NCI-H748 treated with DMSO at 0.1 percent for 48 hours (cell line): ENCODE data around the gene KIAA0930.

Experiments used
- DNase-seq: peaks from one replicate; lab custom pipeline; 2025; lab: John Stamatoyannopoulos, UW

KIAA0930 gene

DNA sequence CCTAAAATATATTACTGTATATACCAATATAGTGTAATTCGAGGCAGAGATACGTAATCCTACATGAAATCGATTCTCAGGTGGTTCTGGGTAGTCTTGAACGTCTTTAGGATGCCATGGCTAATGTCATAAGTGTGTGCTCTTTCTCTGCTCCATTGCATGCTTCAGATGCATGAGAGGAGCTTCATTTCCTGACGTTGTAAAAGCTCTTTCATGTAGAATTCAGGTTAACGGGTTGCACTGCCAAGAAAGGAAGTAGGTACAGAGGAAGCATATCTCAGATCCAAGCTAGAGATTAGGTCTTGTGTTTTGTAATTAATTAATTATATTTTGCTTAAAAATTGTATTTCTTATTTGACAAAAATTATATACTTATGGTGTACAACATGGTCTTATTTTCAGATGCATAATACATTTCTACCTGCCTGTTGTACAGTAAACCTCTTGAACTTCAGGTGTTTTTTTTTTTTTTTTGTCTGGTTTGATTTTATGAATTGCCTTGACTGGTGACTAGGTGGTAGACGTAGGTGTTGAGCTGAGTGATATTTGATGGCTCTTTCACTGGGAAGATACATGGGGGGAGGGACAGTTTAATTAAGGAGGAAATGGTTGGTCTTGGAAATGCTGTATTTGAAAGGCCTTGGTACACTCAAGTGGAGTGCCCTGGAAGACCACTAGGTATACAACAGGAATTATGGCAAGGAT is 67.7 kb downstream of the KIAA0930 start:
- DNase-seq = no peak

DNA sequence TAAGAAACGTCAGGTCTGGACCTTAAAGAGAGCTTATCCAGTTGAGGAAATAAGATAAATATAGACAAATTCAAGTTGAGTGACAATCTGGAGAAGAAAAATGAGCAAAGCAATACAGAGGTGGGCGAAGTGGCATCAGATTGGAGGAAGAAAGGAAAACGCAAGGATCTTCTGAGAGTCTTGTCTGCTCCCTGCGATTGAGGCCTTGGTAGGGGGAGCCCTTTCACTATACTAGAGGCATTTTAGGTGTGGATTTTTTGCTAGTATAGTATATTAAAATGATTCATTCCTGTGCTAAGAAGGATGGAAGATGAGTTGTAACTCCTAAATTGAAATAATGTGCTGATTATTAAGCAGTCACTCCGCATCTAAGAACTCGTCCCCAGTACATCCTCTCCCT is 68.9 kb downstream of the KIAA0930 start:
- DNase-seq = no peak

DNA sequence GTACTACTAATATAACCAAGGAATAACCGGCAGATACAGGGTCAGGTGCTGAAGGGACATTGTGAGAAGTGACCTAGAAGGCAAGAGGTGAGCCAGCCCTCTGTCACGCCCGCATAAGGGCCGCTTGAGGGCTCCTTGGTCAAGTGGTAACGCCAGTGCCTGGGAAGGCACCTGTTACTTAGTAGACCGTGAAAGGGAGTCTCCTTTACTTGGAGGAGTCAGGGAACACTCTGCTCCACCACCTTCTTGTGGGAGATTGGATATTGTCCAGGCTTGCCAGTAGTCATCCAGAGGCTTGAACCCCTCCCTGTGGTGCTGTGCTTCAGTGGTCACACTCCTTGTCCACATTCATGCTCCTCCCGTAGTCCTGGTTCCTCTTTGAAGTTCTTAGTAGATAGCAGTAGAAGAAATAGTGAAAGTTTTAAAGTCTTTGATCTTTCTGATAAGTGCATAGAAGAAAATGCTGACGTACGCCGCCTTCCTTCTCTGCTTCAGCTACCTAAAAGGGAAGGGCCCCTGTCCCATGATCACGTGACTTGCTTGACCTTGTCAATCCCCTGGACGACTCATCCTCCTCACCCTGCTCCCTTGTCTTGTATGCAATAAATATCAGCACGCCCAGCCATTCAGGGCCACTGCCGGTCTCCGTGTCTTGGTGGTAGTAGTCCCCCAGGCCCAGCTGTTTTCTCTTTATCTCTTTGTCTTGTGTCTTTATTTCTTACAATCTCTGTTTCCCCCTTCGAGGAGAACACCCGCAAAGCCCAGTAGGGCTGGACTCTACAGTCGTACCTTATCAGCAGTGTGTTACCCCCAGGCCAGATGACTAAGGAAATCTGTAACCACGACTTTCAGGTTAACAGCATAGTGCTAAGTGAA is 70.9 kb downstream of the KIAA0930 start:
- DNase-seq = no peak

DNA sequence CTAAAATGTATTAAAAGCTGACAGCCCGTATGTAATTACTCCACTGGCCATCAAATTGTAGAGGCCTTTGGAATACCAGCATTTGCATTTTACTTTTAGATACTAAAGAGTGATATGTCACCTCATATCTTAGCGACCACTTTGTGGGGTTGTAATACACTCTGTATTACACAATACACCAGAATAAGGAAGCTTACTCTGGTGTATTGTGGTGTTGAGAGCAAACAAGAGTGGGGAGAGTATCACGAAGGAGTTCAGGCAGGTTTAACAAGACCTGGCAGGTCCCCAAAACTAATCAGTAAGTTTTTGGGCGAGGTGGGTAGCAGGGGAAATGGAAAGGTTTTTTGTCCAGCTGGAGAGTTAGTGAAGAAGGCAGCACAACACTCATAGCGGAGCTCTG is 73.8 kb downstream of the KIAA0930 start:
- no peak for DNase-seq

DNA sequence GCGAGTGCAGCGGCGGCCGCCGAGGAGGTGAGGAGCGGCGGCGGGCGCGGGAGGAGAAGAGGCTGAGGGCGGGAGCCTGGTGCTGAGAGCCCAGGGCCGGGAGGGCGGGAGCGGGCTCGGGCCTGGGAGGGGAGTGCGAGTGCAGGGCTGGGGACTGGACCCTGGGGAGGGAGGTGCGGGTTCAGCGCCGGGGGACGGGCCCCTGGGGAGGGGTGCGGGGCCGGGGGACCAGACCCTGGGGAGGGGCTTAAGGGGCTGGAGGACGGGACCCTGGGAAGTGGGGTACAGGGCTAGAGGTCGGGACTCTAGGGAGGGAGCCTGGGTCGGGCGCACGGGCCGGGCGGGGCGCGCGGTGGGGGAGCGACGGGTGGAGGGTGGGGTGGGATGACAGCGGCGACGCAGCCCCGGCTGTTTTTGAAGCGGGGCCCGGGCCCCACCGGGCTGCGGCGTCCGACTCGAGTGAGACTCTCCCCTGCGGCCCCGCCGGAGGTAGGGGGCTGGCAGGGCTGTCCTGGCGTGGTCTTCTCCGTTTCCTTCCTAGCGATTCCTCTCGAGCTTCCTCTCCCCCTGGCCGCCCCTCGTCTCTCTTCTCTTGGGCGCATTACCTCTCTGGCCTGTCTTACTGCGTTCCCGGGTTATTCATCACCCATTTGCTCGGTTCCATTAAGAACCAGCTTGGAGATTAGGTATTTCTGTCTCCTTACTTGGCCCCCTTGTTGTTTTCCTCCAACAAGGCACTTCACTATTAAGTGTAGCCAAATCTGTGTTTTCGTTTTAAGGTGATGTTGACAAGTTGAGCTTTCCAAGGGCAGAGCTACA is 76.2 kb downstream of the KIAA0930 start:
- DNase-seq = no peak

DNA sequence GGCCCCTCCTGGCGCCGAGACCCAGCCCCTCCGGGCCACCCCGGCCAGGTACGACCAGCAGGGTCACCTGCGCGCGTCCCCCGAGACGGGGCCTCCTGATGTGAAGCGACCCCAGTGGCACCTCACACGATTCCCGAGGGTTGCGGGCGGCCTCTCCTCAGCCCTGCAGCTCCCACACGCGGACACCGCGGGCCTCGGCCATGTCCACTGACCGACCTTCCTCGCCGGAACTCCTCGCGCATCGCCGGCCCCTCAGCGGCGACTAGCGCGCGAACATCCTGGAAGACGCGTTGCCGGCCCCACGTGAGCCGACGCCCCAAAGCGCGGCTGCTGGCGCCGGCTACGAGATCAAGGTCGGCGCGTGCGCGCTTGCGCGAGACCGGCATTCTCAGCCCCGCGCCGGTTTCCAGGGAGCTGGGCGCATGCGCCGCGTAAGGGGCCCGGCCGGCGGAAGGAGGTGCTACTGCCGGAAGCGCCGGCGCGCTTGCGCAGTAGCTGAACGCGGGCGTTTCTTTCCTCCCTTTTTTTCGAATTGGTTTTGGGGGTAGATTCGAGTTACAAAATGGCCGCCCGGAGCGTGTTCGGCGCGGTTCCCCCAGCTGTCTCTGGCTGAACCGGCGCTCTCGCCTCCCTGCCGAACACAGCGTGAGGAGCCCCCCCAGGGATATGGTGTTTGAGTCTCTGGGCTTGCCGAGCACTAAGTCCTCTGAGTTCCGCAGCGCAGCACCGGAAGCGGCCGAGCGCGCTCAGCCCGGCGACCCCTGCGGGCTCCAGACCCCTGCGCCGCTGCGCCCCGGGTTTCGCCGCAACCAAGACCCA is 77.0 kb downstream of the KIAA0930 start, which contains the start of gene NUP50:
Gene NUP50 (plus strand): TSS at position 475 of the 819 bp plus-strand sequence. CDS start 4,253 bp downstream, outside the sequence.
- peak; percentile 91 for DNase-seq

DNA sequence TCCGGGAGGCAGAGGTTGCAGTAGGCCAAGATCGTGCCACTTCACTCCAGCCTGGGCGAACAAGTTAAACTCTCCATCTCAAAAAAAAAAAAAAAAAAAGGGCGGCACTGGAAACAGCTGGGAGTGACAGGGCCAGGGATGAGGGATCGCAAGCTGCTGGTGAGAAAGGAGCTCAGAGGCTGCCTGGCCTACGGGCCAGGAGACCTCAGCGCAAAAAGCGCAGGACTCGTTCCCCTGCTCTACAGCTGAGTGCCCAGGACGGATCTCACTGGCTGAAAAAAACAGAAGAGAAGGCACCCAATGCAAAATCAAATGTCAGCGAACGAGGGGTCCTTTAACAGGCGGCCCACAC is 77.6 kb downstream of the KIAA0930 start:
- DNase-seq = no peak

DNA sequence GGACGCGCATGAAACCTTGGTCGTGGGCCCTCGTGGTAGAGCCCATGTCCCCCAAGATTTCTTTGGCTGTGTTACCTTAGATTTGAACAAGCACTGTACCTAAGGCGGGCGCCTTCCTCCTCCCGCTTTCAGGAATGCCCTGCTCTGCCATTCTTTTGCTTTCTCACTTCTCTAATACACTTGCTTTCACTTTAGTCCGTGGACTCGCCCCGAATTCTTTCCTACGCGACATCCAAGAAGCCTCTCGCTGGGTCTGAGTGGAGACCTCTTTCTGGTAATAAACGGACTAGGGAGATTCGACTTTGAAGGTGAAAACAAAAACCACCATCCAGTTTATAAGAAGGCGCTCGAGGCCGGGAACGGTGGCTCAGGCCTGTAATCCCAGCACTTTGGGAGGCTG is 78.2 kb downstream of the KIAA0930 start:
- no peak for DNase-seq

DNA sequence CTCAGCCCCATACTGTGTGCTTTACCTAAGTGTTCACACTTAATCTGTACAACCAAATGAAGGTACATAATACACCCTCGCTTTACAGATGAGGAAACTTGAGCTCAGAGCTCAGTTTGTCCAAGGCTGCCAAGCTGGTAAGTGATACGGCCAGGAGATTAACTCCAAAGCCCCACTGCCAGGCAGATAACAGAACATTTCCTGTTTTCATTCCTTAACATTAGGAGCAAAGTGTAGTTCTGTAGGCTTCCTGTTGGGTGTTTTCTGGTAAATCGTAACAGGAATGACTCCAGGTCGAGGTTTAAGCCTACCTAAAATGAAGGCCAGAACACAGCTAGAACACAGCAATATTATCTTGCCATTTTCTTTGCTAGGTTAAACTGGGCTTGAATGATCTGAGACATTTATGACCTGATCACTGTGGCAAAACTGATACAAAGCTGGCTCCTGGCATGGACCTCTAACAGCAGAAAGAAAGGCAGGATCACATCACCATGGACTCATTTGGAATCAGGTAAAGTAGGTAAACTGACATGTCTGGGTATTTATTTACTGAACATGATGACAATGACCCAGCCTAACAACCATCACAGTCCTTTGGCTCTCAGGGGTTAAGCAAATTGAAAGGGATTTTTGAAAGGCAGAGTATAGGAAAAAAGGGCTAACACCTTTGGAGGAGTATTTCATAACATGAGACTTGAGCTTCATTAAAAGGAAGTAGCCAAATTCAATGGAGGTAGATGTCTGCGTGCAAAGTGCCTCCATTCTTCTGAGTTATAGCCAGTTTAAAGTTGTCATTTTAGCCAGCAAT is 80.8 kb downstream of the KIAA0930 start:
- no peak for DNase-seq

DNA sequence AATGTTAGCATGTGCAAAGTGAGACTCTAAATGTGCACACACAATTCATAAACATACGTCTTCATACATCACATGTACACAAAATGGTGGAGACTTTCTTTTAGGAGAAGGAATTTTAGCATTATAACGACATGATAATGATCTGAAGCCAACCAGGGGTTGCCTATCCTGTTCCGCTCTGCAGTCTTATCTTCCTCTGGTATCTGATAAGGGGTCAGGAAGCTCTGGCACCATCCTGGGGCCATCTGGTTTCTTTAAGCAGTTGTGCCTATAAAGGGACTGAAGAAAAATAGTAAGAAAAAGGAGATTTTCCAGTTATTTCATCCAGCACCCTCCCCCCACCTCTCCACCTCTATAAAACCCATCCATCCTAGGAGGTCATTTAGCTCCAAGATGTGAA is 82.8 kb downstream of the KIAA0930 start:
- DNase-seq = no peak

DNA sequence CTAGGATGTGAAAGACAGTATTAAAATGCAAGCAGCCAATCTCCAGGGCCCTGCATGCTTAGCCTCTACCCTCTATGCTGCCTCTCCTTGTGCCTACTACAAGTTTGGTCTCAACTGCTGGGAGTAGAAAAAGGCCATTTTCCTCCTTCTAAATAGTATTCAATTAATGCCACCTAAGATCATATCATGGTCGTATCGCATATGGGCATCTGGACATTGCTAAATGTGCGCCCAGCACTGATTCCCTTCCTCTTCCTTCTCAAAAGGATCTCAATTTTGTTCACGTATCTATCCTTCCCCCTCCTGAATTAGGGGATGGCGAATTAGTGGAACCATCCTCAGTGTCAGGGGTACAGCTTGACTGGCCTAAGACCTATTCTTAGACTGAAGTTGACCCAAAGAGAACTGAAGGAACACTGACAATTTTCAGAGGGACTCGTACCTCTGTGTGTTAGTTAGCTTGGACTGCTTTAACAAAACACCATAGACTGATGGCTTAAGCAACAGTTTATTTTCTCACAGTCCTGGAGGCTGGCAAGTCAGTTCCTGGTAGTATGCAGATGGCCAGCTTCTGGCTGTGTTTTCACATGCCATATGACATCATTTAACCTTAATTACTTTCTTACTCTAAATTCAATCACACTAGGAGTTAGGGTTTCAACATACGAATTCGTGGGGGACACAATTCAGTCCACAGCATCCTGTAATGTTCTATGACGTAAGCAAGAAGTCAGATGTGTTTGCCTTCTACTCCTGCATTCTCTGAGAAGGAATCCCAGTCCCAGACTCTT is 85.4 kb downstream of the KIAA0930 start:
- no peak for DNase-seq

DNA sequence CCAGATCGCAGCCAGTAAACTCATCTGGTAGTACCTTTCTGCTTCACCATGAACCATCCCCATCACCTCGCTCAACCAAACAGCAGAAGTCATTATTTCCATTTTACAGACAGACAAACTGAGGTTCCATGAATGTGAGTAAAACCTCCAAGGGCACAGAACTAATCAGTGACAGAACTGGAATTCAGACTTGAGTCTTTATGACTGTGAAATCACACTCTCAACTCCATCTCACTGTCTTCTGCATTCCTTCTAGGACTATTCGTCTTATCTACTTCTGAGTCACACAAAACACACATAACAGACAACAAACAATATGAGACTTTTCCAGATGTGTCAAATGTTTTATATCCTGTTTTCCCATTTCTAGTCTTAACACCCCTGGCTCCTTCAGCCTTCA is 86.3 kb downstream of the KIAA0930 start:
- DNase-seq = no peak

DNA sequence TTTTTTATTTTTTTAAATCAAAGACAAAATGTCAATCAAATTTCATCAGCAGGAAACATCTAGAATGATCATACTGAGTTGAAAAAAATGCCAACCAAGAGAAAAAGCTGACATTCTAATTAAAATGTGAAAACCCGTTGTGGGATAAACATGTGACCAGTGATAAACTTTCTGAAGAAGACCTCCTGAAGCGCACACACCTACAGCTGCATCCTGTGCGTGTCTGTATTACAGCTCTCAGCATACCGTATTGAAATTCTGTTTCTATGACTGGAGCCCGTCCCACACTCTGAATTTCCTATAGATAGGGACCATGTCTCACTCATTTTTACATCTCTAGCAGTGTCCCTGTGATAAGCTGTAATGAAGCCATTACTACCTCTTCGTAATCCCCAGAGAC is 89.2 kb downstream of the KIAA0930 start:
- no peak for DNase-seq

DNA sequence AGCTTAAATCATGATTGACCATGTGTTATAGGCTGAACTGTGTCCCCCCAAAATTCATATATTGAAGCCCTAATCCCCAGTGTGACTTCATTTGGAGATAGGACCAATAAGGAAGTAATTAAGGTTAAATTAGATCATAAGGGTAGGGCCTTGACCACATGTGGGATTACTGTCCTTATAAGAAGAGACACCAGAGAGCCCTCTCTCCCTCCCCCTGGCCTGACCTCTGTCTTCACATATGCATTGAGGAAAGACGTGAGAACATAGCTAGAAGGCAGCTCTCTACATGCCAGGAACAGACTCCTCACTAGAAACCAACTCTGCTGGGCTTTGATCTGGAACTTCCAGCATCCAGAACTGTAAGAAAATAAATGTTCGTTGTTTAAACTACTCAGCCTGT is 90.6 kb downstream of the KIAA0930 start:
- DNase-seq = no peak

DNA sequence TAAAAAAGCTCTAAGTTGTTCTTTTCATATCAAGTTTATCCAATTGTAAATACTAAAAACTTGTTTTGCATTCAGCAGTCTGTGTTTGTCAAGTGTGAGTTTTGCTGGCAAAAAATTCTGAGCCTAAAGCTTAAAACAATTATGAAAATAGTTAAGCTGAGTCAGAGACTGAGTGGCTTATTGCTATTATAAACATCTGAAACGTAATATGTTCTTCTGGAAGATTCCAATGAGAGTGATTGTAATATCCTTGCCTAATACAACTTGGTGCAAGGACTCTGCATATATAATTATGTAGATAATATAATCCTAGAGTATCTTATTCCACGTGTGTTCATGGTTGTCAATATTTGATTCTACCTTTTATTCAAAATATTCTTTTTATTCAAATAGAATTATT is 91.0 kb downstream of the KIAA0930 start:
- DNase-seq = no peak

DNA sequence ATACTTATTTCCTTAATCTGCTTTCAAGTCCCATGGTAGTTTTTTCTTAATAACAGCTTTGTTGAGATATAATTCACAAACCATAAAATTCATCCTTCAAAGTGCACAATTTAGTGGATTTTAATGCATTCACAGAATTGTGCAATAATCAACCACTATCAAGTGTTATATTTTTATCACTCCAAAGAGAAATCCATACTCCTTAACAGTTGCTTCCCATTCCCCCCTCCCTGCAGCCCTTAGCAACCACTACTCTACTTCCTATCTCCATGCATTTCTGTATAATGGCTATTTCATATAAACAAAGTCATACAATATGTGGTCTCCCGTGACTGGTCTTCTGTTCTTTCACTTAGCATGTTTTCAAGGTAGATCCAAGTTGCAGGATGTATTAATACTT is 95.8 kb downstream of the KIAA0930 start:
- DNase-seq = no peak

DNA sequence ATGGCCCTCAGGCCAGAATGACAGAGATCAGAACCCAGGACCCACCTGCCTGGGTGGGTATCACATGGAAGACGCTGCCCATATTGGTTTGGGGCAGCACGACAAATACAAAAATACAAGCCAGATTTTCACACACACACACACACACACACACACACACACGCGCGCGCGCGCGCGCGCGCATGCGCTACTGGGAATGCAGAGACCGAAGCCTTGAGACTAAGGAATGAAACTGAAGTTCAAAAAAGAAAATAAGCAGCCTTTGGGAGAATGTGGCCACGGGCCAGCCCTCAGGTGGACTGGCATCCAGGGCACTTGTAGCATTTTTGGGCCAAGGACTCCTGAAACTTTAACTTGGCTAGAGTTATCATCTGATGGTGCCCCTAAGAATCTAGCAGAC is 98.3 kb downstream of the KIAA0930 start:
- no peak for DNase-seq
